Mesenchymal stem cell (in vitro differentiated cells and primary cell): ENCODE results near the gene ZSCAN1.

Experiments
- DNase-seq: peaks from one replicate; pipeline ENCODE4 v3.0.0-alpha.2; 2013
- H2AFZ ChIP-seq: one replicate; pipeline ENCODE4 v1.6.1; 2013; ENCODE audit warnings: low read depth, mild to moderate bottlenecking, control low read depth, inconsistent platforms, low read length, moderate library complexity
- H2AK5ac ChIP-seq: 2 replicates; pipeline ENCODE4 v1.6.1; 2013; ENCODE audit warnings: low read length, moderate library complexity, mild to moderate bottlenecking, inconsistent platforms; ENCODE audit not compliant: severe bottlenecking
- H2BK120ac ChIP-seq: one replicate; pipeline ENCODE4 v1.6.1; 2013; ENCODE audit warnings: low read depth, mild to moderate bottlenecking, inconsistent platforms, low read length, moderate library complexity
- H2BK12ac ChIP-seq, 2 experiments: one replicate each; pipeline ENCODE4 v1.6.1; 2013; ENCODE audit warnings: inconsistent platforms in 2 of 2, low read length in 2 of 2, mild to moderate bottlenecking in 2 of 2, moderate library complexity in 2 of 2, control low read depth in 1 of 2
- H2BK15ac ChIP-seq: one replicate; pipeline ENCODE4 v1.6.1; 2013; ENCODE audit warnings: mild to moderate bottlenecking, low read depth, inconsistent platforms; ENCODE audit not compliant: poor library complexity, severe bottlenecking
- H2BK5ac ChIP-seq: 2 replicates; pipeline ENCODE4 v1.6.1; 2013; ENCODE audit warnings: low read depth, mild to moderate bottlenecking, low read length, control low read depth, inconsistent platforms; ENCODE audit not compliant: poor library complexity, severe bottlenecking
- H3K14ac ChIP-seq, 2 experiments: one replicate each; pipeline ENCODE4 v1.6.1; 2013; ENCODE audit warnings: inconsistent platforms in 2 of 2, low read length in 2 of 2, control low read depth in 1 of 2, mild to moderate bottlenecking in 1 of 2, moderate library complexity in 1 of 2
- H3K18ac ChIP-seq, 2 experiments: one replicate each; pipeline ENCODE4 v1.6.1; 2013; ENCODE audit warnings: inconsistent platforms in 2 of 2, low read length in 2 of 2, control low read depth in 1 of 2, low read depth in 1 of 2, mild to moderate bottlenecking in 1 of 2
- H3K23ac ChIP-seq, 2 experiments: one replicate each; pipeline ENCODE4 v1.6.1; 2013; ENCODE audit warnings: inconsistent platforms in 2 of 2, low read length in 2 of 2, mild to moderate bottlenecking in 2 of 2, moderate library complexity in 2 of 2, control low read depth in 1 of 2
- H3K27ac ChIP-seq: 2 replicates; pipeline ENCODE4 v1.5.1; 2013; ENCODE audit warnings: mild to moderate bottlenecking, moderate library complexity, low read length, control low read depth, inconsistent platforms; ENCODE audit not compliant: poor library complexity, severe bottlenecking
- H3K27me3 ChIP-seq, 2 experiments: 2 replicates each; pipeline versions ENCODE4 v1.6.1 to v1.7.0; 2013; ENCODE audit warnings: low read length in 2 of 2, mild to moderate bottlenecking in 2 of 2, moderate library complexity in 2 of 2, control low read depth in 1 of 2, inconsistent platforms in 1 of 2; ENCODE audit not compliant: control insufficient read depth in 1 of 2, insufficient read depth in 1 of 2
- H3K36me3 ChIP-seq, 2 experiments: 2 replicates each; pipeline versions ENCODE4 v1.6.1 to v1.7.0; 2013; ENCODE audit warnings: low read length in 2 of 2, control low read depth in 1 of 2, inconsistent platforms in 1 of 2, low read depth in 1 of 2, mild to moderate bottlenecking in 1 of 2; ENCODE audit not compliant: insufficient read depth in 2 of 2, control insufficient read depth in 1 of 2
- H3K4ac ChIP-seq, 2 experiments: one replicate each; pipeline ENCODE4 v1.6.1; 2013; ENCODE audit warnings: inconsistent platforms in 2 of 2, low read length in 2 of 2, mild to moderate bottlenecking in 2 of 2, moderate library complexity in 2 of 2, control low read depth in 1 of 2, low read depth in 1 of 2
- H3K4me1 ChIP-seq: 2 replicates; pipeline ENCODE4 v1.6.1; 2013; ENCODE audit warnings: low read depth, low read length, control low read depth; ENCODE audit not compliant: control insufficient read depth, insufficient read depth
- H3K4me2 ChIP-seq: 2 replicates; pipeline ENCODE4 v1.6.1; 2013; ENCODE audit warnings: low read length, mild to moderate bottlenecking, inconsistent platforms; ENCODE audit not compliant: poor library complexity, severe bottlenecking
- H3K4me3 ChIP-seq, 2 experiments: 2 replicates each; pipeline versions ENCODE4 v1.5.1 to v1.7.0; 2013; ENCODE audit warnings: low read length in 2 of 2, mild to moderate bottlenecking in 2 of 2, control low read depth in 1 of 2, low read depth in 1 of 2; ENCODE audit not compliant: insufficient read depth in 1 of 2
- H3K79me1 ChIP-seq: replicated peaks from 2 replicates; pipeline ENCODE4 v1.6.1; 2013; ENCODE audit warnings: mild to moderate bottlenecking, control low read depth, low read length, inconsistent platforms; ENCODE audit not compliant: poor library complexity, severe bottlenecking
- H3K9ac ChIP-seq: 2 replicates; pipeline ENCODE4 v1.7.0; 2013; ENCODE audit warnings: mild to moderate bottlenecking, low read length, moderate library complexity
- H3K9me3 ChIP-seq: 2 replicates; pipeline ENCODE4 v1.7.0; 2013; ENCODE audit warnings: mild to moderate bottlenecking, low read length; ENCODE audit not compliant: control insufficient read depth
- H4K8ac ChIP-seq: one replicate; pipeline ENCODE4 v1.6.1; 2013; ENCODE audit warnings: inconsistent platforms, mild to moderate bottlenecking, low read length, moderate library complexity
- H4K91ac ChIP-seq: one replicate; pipeline ENCODE4 v1.6.1; 2013; ENCODE audit warnings: mild to moderate bottlenecking, low read length, inconsistent platforms
- whole genome bisulfite sequencing: methylation state at CpG from one replicate; pipeline ENCODE4 v1.1.7; 2013; ENCODE audit warnings: mixed read lengths; 5-methylcytosine and 5-hydroxymethylcytosine counted together

The ZSCAN1 gene

DNA sequence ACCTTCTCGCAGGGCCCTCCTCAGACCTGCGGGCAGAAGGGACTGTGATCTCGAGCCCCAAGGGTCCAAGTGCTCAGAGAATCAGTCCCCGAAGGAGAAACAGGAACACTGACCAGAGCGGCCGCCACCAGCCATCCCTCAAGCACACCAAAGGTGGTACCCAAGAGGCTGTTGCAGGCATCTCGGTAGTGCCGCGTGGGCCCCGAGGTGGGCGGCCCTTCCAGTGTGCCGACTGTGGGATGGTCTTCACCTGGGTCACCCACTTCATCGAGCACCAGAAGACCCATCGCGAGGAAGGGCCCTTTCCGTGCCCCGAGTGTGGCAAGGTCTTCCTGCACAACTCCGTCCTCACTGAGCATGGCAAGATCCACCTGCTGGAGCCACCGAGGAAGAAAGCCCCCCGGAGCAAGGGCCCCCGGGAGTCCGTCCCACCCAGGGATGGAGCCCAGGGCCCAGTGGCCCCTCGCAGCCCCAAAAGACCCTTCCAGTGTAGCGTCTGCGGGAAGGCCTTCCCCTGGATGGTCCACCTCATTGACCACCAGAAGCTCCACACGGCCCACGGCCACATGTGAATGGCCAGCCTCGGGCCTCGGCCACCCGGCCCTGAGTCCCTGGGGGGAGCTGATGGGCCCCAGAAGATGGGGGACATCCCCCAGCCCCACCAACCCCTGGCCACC is 19.8 kb downstream of the ZSCAN1 start:
- Histone ChIP-seq H3K79me1 (no peaks in the 10 kb centered on the region), H2AFZ (no peak overlapping the region), H4K91ac (no peak overlapping the region), H3K9me3 (peaks cover 28% of the 10 kb centered on the region), H2BK15ac (no peak overlapping the region), H4K8ac (no peak overlapping the region), H3K27me3 (no peaks in the 10 kb centered on the region), H3K27ac (no peak overlapping the region), H3K4ac (no peak overlapping the region), H3K14ac (no peak overlapping the region), H2AK5ac (no peak overlapping the region), H3K4me3 (no peak overlapping the region), H2BK12ac (no peak overlapping the region), H3K18ac (no peak overlapping the region), H2BK5ac (no peak overlapping the region), H3K9ac (no peak overlapping the region), H3K4me1 (no peaks in the 10 kb centered on the region), H3K36me3 (no peaks in the 10 kb centered on the region), H2BK120ac (no peak overlapping the region), H3K4me2 (no peak overlapping the region), H3K23ac (no peak overlapping the region)
- no peak for DNase-seq
- WGBS: 87% methylated on average over 30 of the region's 30 CpGs

DNA sequence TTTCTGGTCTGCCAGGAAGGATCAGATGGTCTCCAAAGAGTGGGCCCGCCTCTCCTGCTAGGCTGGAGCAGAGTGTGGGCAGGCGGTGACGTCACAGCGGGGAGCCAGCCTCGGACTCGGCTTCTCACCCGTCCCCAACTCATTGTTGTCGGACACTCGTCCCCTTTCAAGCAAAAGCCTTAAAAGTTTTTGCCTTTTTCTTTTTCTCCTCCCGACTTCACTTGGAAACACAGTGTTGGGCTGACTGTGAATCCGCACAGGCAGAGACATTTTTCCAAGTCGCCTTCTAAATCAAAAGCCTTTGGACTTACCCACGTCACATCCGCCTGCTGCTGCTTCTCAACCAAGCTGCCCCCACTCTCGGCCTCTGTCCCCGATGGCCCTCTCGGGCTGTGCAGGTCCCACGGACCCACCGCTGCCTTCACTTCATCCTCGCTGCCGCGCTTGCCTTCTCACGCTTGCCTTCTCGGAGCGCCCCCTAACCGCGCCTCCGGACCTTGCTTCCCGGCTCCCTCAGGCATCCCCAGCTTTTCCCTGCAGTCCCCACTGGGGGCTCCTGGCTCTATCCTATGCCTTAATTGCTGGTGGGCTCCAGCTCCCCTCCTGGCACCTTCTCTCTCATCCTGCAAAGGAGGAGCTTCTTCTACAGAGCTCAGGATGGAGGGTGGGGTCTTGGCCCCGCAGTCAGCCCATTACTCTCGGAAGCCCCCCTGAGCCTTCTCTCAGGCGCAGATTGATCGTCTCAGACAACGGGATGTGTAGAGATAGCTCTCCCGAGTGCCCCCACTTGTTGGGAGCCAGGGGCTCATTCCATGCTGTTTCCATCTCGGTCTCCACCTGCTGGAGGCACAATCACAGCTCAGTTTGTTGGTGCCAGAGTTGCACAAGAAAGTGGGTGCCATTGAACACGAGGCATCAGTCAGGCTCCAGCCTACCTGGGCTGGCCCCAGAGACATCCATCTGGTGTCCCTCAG is 21.4 kb downstream of the ZSCAN1 start:
- Histone ChIP-seq H3K23ac (no peak overlapping the region), H3K9me3 (peaks cover 20% of the 10 kb centered on the region), H3K27me3 (no peaks in the 10 kb centered on the region), H3K36me3 (peaks cover 0 to 8% of the 10 kb centered on the region in 2 experiments), H3K14ac (no peak overlapping the region), H2BK12ac (no peak overlapping the region), H4K91ac (no peak overlapping the region), H3K18ac (no peak overlapping the region), H3K9ac (peak overlapping the region; percentile 86), H3K4ac (no peak overlapping the region), H2BK120ac (no peak overlapping the region), H3K4me1 (peaks cover 5% of the 10 kb centered on the region), H3K4me2 (no peak overlapping the region), H3K4me3 (peak overlapping the region in 1 of 2 experiments; percentile 72), H4K8ac (no peak overlapping the region), H2BK5ac (no peak overlapping the region), H2BK15ac (no peak overlapping the region), H3K79me1 (no peaks in the 10 kb centered on the region), H2AK5ac (no peak overlapping the region), H2AFZ (no peak overlapping the region), H3K27ac (no peak overlapping the region)
- WGBS: 48% methylated on average over 37 of the region's 37 CpGs
- DNase-seq: no peak

DNA sequence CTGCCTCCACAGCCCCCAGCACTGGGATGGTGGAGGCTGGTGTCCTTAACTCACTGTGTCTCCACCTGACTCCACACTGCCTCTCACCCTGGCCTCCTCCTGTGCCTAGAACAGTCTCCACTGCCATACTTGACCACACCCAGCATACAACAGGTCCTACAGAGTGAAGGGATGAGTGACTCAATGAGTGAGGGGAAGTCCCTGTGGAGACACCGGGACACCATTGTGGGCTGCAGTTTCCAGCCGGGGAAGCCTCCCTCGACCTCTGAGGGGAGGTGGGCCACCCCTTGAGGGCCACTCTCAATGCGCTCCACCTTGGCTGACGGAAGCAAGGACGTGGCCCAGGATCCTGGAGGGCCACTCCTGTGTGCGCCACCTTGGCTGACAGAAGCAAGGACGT is 22.4 kb downstream of the ZSCAN1 start:
- no peak for DNase-seq
- H2AK5ac ChIP-seq: no peak overlapping the region
- H2BK12ac ChIP-seq: no peak overlapping the region
- no peak overlapping the region for H4K91ac ChIP-seq
- H3K23ac ChIP-seq: no peak overlapping the region
- H3K36me3 ChIP-seq: peaks cover 0 to 12% of the 10 kb centered on the region in 2 experiments
- no peak overlapping the region for H3K14ac ChIP-seq
- H3K4me1 ChIP-seq: peaks cover 5% of the 10 kb centered on the region
- no peak overlapping the region for H3K18ac ChIP-seq
- H3K79me1 ChIP-seq: no peaks in the 10 kb centered on the region
- H4K8ac ChIP-seq: no peak overlapping the region
- H3K4ac ChIP-seq: no peak overlapping the region
- 68% methylated on average over 7 of the region's 8 CpGs for WGBS
- no peak overlapping the region for H2BK15ac ChIP-seq
- peaks cover 23% of the 10 kb centered on the region for H3K9me3 ChIP-seq
- H3K4me3 ChIP-seq: no peak overlapping the region
- no peak overlapping the region for H2BK5ac ChIP-seq
- no peaks in the 10 kb centered on the region for H3K27me3 ChIP-seq
- H2AFZ ChIP-seq: no peak overlapping the region
- H2BK120ac ChIP-seq: no peak overlapping the region
- H3K4me2 ChIP-seq: no peak overlapping the region
- H3K9ac ChIP-seq: no peak overlapping the region
- H3K27ac ChIP-seq: no peak overlapping the region

DNA sequence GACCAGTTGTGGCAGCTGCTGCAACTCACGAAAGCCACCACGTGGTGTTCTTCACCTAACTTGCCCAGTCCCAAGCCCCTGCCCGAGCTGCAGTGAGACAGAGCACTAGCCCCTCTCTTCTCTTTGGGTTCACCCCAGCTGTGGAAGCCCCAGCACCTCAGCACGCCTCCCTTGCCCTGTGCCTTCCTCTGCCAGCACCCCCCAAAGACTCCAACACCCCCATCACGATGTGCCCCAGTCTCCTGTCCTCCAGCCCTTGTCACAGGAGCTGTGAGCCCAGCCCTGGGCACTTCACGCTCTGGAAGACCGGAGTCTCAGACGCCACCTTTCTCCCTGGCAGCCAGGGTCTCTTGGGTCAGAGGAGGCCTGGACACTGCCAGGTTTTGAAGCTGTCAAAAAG is 23.0 kb downstream of the ZSCAN1 start:
- H3K4me3 ChIP-seq: no peak overlapping the region
- H3K18ac ChIP-seq: no peak overlapping the region
- no peak overlapping the region for H2AFZ ChIP-seq
- H3K4ac ChIP-seq: no peak overlapping the region
- no peak overlapping the region for H2BK15ac ChIP-seq
- no peak overlapping the region for H3K27ac ChIP-seq
- no peak for DNase-seq
- H3K14ac ChIP-seq: no peak overlapping the region
- H3K27me3 ChIP-seq: no peaks in the 10 kb centered on the region
- H2AK5ac ChIP-seq: no peak overlapping the region
- H3K4me2 ChIP-seq: no peak overlapping the region
- no peak overlapping the region for H2BK12ac ChIP-seq
- no peak overlapping the region for H4K8ac ChIP-seq
- no peak overlapping the region for H4K91ac ChIP-seq
- no peak overlapping the region for H3K9ac ChIP-seq
- H3K79me1 ChIP-seq: no peaks in the 10 kb centered on the region
- H3K9me3 ChIP-seq: peaks cover 23% of the 10 kb centered on the region
- H2BK120ac ChIP-seq: no peak overlapping the region
- H3K4me1 ChIP-seq: peaks cover 5% of the 10 kb centered on the region
- no peak overlapping the region for H3K23ac ChIP-seq
- WGBS: 64% methylated on average over 8 of the region's 8 CpGs
- no peak overlapping the region for H2BK5ac ChIP-seq
- peaks cover 6 to 12% of the 10 kb centered on the region in 2 experiments for H3K36me3 ChIP-seq
